ENCODE measurements around the gene ASIC4. TPM values are rescaled to one million over a fixed set of nuclear protein-coding genes. Genes with fewer than 3 reads are reported as not detected.

The ASIC4 gene
- total RNA-seq, 1 experiment from 2014 or later: 2.1 TPM

GRCh38 chr2:219488149-219488843 lies 26.0 kb upstream of the ASIC4 start:
- no peaks in the 10 kb centered on the region for H3K36me3 ChIP-seq (ENCODE audit: control insufficient read depth in 1 of 2, insufficient read depth in 2 of 2, low read length in 2 of 2)
- no peak for DNase-seq (ENCODE audit: low read depth, low spot score)
- no peaks in the 10 kb centered on the region for H3K9me3 ChIP-seq (ENCODE audit: control insufficient read depth in 1 of 2, insufficient read depth in 1 of 2, low read depth in 1 of 2, low read length in 2 of 2)
- H3K27me3 ChIP-seq (ENCODE audit: insufficient read depth, low read length): no peaks in the 10 kb centered on the region
- H3K9me2 ChIP-seq (ENCODE audit: insufficient read depth): no peaks in the 10 kb centered on the region
- no peak overlapping the region for H3K4me2 ChIP-seq (ENCODE audit: low read length)
- TF ChIP-seq EZH2phosphoT487 (IDR thresholded peaks at IDR 0.05; ENCODE audit: borderline replicate concordance): no peak
- no peak for TF ChIP-seq FOSL1 (IDR thresholded peaks at IDR 0.05; ENCODE audit: low read depth)
- TF ChIP-seq POLR2AphosphoS5 (IDR thresholded peaks at IDR 0.05; ENCODE audit: low read depth, low read length): no peak
- no peak for TF ChIP-seq EGR1 (IDR thresholded peaks at IDR 0.05; ENCODE audit: low read depth)
- TF ChIP-seq SP1 (IDR thresholded peaks at IDR 0.05; ENCODE audit: low read depth): no peak
- TF ChIP-seq TCF7L2 (IDR thresholded peaks at IDR 0.05; ENCODE audit: borderline replicate concordance, extremely low read depth, insufficient read depth, insufficient read length): no peak
- TF ChIP-seq YY1 (IDR thresholded peaks at IDR 0.05; ENCODE audit: extremely low read depth, insufficient replicate concordance, low read depth, low read length): no peak
- no peak overlapping the region for H3K4me3 ChIP-seq (replicated peaks in 1 of 2; ENCODE audit: low read depth in 1 of 2, low read length in 2 of 2)
- H3K79me2 ChIP-seq (ENCODE audit: insufficient read depth, low read length): no peaks in the 10 kb centered on the region
- H3K27ac ChIP-seq (ENCODE audit: low read depth, low read length): no peak overlapping the region
- no peak overlapping the region for H2AFZ ChIP-seq (ENCODE audit: low read depth, low read length, poor library complexity, severe bottlenecking)
- ChIA-PET POLR2A (no interaction called here), RAD21 (ENCODE audit: low non-redundant PET in 1 of 2, low total read pairs in 2 of 2, uncharacterized antibody in 2 of 2, unreplicated experiment in 2 of 2) (no interaction called here), CTCF (interaction anchor here (0.7 kb wide), 1 partner anchor 10 kb away, joined by 3 read pairs; the partner anchor contains the start of gene GMPPA)
- H4K20me1 ChIP-seq (ENCODE audit: insufficient read depth): no peaks in the 10 kb centered on the region
- no peak for ATAC-seq
- no peak overlapping the region for H3K9ac ChIP-seq (ENCODE audit: low read length)
- BruUV-seq (replicated peaks): no TSS peak
- H3K4me1 ChIP-seq (ENCODE audit: control insufficient read depth in 1 of 2, insufficient read depth in 2 of 2, low read length in 2 of 2): no peaks in the 10 kb centered on the region
- intact Hi-C loops (cut with micrococcal nuclease): no loop called here

GRCh38 chr2:219488844-219489194 lies 25.5 kb upstream of the ASIC4 start:
- no peaks in the 10 kb centered on the region for H3K9me2 ChIP-seq (ENCODE audit: insufficient read depth)
- no TSS peak for BruUV-seq (replicated peaks)
- no peak for TF ChIP-seq EZH2 (IDR thresholded peaks at IDR 0.05)
- TF ChIP-seq RAD21 (IDR thresholded peaks at IDR 0.05; ENCODE audit: low read depth): no peak
- no peak for TF ChIP-seq TCF7L2 (IDR thresholded peaks at IDR 0.05; ENCODE audit: borderline replicate concordance, extremely low read depth, insufficient read depth, insufficient read length)
- no peak for TF ChIP-seq POLR2A (IDR thresholded peaks at IDR 0.05; ENCODE audit: borderline replicate concordance, extremely low read depth, insufficient read depth, insufficient read length)
- TF ChIP-seq MAX (IDR thresholded peaks at IDR 0.05): no peak
- no peak for TF ChIP-seq CEBPB (IDR thresholded peaks at IDR 0.05; ENCODE audit: low read depth)
- TF ChIP-seq ZFX (IDR thresholded peaks at IDR 0.05): no peak
- no peak for TF ChIP-seq ELF1 (IDR thresholded peaks at IDR 0.05; ENCODE audit: borderline replicate concordance, low read depth)
- no peak for TF ChIP-seq CBX3 (IDR thresholded peaks at IDR 0.05; ENCODE audit: low read depth)
- TF ChIP-seq SRF (IDR thresholded peaks at IDR 0.05; ENCODE audit: low read depth): no peak
- TF ChIP-seq POLR2AphosphoS5 (IDR thresholded peaks at IDR 0.05; ENCODE audit: low read depth, low read length): no peak
- TF ChIP-seq YY1 (IDR thresholded peaks at IDR 0.05; ENCODE audit: extremely low read depth, insufficient replicate concordance, low read depth, low read length): no peak
- no peak for TF ChIP-seq EZH2phosphoT487 (IDR thresholded peaks at IDR 0.05; ENCODE audit: borderline replicate concordance)
- TF ChIP-seq ZNF274 (IDR thresholded peaks at IDR 0.05; ENCODE audit: low read depth, low read length): no peak
- CTCF ChIA-PET: interaction anchor here (0.7 kb wide), 1 partner anchor 9 kb away, joined by 3 read pairs; the partner anchor contains the start of gene GMPPA
- no peak overlapping the region for H3K27ac ChIP-seq (ENCODE audit: low read depth, low read length)
- ATAC-seq (no peak), DNase-seq (ENCODE audit: low read depth, low spot score) (no peak)
- H4K20me1 ChIP-seq (ENCODE audit: insufficient read depth): no peaks in the 10 kb centered on the region
- POLR2A ChIA-PET: no interaction called here
- intact Hi-C loops (cut with micrococcal nuclease): no loop called here
- no peaks in the 10 kb centered on the region for H3K27me3 ChIP-seq (ENCODE audit: insufficient read depth, low read length)
- RAD21 ChIA-PET (ENCODE audit: low non-redundant PET in 1 of 2, low total read pairs in 2 of 2, uncharacterized antibody in 2 of 2, unreplicated experiment in 2 of 2): no interaction called here
- no peaks in the 10 kb centered on the region for H3K79me2 ChIP-seq (ENCODE audit: insufficient read depth, low read length)
- H3K9ac ChIP-seq (ENCODE audit: low read length): no peak overlapping the region
- no peaks in the 10 kb centered on the region for H3K9me3 ChIP-seq (ENCODE audit: control insufficient read depth in 1 of 2, insufficient read depth in 1 of 2, low read depth in 1 of 2, low read length in 2 of 2)
- H3K4me3 ChIP-seq (replicated peaks in 1 of 2; ENCODE audit: low read depth in 1 of 2, low read length in 2 of 2): no peak overlapping the region
- H3K4me1 ChIP-seq (ENCODE audit: control insufficient read depth in 1 of 2, insufficient read depth in 2 of 2, low read length in 2 of 2): no peaks in the 10 kb centered on the region
- no peak overlapping the region for H3K4me2 ChIP-seq (ENCODE audit: low read length)
- H2AFZ ChIP-seq (ENCODE audit: low read depth, low read length, poor library complexity, severe bottlenecking): no peak overlapping the region
- no peaks in the 10 kb centered on the region for H3K36me3 ChIP-seq (ENCODE audit: control insufficient read depth in 1 of 2, insufficient read depth in 2 of 2, low read length in 2 of 2)
